ENCODE data around the gene LIN37. TPM values are rescaled to one million over a fixed set of nuclear protein-coding genes. Genes with fewer than 3 reads are reported as not detected.
"Not testable (repeated sequence)": the region's sequence is repeated elsewhere in the genome, so short reads cannot be mapped to it uniquely, and the experiment has no call there.

Gene LIN37
- total RNA-seq, 4 donors from 2014 or later: 6.8 to 31.6 (median 16.9) TPM

DNA sequence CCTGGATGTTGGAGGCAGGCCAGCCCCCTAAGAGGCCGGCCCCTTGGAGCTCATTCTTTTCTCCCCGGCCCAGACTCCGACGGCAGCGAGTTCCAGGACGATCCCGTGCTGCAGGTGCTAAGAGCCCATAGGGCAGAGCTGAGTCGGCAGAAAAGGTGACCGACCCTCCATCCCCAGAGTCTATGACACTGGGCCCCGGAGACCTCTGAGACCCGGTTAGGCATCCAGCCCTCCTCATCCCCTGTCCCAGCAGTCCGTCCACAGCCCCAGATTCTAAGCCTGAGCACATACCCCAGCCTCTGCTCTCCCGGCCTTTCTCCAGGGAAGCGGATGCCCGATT lies 19.7 kb downstream of the LIN37 start:
- Histone ChIP-seq H3K4me1 (no peaks in the 10 kb centered on the region), H3K27me3 (no peaks in the 10 kb centered on the region), H3K4me3 (no peak overlapping the region), H3K36me3 (no peaks in the 10 kb centered on the region), H3K27ac (no peak overlapping the region), H3K9me3 (no peaks in the 10 kb centered on the region)
- TF ChIP-seq, protein P1, sequence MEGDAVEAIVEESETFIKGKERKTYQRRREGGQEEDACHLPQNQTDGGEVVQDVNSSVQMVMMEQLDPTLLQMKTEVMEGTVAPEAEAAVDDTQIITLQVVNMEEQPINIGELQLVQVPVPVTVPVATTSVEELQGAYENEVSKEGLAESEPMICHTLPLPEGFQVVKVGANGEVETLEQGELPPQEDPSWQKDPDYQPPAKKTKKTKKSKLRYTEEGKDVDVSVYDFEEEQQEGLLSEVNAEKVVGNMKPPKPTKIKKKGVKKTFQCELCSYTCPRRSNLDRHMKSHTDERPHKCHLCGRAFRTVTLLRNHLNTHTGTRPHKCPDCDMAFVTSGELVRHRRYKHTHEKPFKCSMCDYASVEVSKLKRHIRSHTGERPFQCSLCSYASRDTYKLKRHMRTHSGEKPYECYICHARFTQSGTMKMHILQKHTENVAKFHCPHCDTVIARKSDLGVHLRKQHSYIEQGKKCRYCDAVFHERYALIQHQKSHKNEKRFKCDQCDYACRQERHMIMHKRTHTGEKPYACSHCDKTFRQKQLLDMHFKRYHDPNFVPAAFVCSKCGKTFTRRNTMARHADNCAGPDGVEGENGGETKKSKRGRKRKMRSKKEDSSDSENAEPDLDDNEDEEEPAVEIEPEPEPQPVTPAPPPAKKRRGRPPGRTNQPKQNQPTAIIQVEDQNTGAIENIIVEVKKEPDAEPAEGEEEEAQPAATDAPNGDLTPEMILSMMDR (IDR thresholded peaks at IDR 0.05): no peak
- TF ChIP-seq POLR2A (IDR thresholded peaks at IDR 0.05): no peak
- no peak for DNase-seq
- intact Hi-C loops (cut with DNase I; ENCODE audit: low total_unique reads): no loop called here

DNA sequence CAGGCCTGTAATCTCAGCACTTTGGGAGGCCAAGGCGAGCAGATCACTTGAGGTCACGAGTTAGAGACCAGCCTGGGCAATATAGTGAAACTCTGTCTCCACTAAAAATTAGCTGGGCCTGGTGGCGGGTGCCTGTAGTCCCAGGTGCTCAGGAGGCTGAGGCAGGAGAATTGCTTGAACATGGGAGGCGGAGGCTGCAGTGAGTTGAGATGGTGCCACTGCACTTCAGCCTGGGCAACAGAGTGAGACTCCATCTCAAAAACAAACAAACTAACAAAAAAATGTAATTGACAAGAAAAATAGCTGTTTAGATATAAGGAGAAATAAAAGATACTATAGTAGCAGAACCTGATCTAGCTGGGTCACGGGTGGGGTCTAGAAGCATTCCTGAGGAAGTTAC lies 24.0 kb downstream of the LIN37 start:
- H3K27ac ChIP-seq; intact Hi-C loops (cut with DNase I; ENCODE audit: low total_unique reads); H3K27me3 ChIP-seq; H3K9me3 ChIP-seq; H3K4me3 ChIP-seq; H3K36me3 ChIP-seq; DNase-seq; H3K4me1 ChIP-seq: not testable (repeated sequence)

DNA sequence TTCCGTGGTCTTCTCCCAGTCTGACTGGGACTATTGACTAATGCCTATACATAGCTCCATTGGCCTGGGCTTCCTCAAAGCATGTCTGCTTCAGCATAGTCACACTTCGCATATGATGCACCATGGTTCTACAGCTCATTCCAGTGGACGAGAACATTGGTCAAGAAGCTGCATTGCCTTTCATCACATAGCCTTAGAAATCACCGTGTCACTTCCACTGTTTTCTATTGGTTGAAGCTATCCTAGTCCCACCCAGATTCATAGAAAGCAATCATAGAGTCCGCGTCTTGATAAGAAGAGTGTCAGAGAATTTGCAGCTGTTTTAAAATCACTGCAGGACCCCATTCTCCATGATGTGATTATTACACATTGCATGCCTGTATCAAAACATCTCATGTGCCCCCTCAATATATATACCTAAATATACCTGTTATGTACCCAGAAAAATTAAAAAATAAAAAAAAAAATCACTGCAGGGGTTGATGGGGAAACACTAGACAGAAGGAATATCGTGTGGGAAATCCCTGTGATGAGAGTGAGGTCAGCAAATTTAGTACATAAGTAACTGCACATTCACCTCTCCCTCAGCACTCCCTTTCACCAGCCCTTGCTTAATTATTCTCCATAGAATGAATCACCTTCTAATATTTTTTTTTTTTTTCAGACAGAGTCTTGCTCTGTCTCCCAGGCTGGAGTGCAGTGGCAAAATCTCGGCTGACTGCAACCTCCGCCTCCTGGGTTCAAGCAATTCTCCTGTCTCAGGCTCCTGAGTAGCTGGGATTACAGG lies 24.8 kb downstream of the LIN37 start:
- intact Hi-C loops (cut with DNase I; ENCODE audit: low total_unique reads): no loop called here
- Histone ChIP-seq H3K27me3 (no peaks in the 10 kb centered on the region), H3K36me3 (no peaks in the 10 kb centered on the region), H3K4me1 (peaks cover 0 to 6% of the 10 kb centered on the region in 2 donors), H3K9me3 (no peaks in the 10 kb centered on the region), H3K4me3 (no peak overlapping the region), H3K27ac (no peak overlapping the region)
- TF ChIP-seq POLR2A (IDR thresholded peaks at IDR 0.05): no peak
- TF ChIP-seq, protein P1 (IDR thresholded peaks at IDR 0.05): no peak
- no peak for DNase-seq

DNA sequence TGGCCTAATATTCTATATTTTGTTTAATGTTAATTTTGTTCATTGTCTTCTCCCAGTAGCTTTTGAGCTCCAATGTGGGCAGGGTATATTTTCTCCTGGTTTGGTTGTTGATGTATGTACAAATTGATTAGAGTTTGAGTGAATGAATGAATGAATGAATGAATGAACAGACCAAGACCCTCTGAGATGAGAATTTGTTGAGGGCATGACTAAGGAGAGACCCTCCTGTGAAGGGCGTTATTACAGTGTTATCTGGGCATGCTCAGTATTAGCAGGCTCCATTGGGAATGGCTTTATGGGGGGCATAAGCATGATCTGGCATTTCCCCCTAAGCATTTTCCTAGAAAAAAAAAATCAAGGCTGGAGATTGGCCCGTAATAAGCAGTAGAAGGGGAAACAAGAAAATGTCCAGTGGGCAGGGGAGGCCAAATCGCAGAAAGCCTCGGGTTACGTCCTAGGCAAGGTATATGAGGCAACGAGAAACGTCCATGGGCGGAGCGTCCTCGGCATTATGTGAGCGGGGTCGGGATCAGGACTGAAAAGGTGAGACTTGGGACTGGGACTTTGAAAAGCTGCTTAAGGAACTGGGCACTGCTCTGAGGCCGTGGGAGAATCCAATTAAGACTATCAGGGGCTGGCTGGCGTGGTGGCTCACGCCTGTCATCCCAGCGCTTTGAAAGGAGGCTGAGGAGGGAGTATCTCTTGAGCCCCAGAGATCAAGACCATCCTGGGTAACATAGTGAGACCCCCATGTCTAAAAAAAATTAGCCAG lies 26.1 kb downstream of the LIN37 start:
- no peaks in the 10 kb centered on the region for H3K9me3 ChIP-seq
- H3K4me3 ChIP-seq: peak overlapping the region; percentile 40 to 93
- no peaks in the 10 kb centered on the region for H3K36me3 ChIP-seq
- no peak for DNase-seq
- H3K4me1 ChIP-seq: peaks cover 0 to 6% of the 10 kb centered on the region in 2 donors
- H3K27ac ChIP-seq: no peak overlapping the region
- TF ChIP-seq, protein P1 (IDR thresholded peaks at IDR 0.05): no peak
- TF ChIP-seq POLR2A (IDR thresholded peaks at IDR 0.05): no peak
- intact Hi-C loops (cut with DNase I; ENCODE audit: low total_unique reads): no loop called here
- no peaks in the 10 kb centered on the region for H3K27me3 ChIP-seq

DNA sequence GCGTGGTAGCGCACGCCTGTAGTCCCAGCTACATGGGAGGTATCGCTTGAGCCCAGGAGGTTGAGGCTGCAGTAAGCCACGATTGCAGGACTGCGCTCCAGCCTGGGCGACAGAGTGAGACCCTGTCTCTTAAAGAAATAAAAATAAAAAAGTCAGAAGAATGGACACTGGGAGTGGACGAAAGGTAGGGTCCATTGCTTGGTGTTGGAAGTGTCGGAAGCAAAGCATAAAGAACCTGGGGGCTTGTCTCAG lies 26.6 kb downstream of the LIN37 start:
- Histone ChIP-seq H3K36me3 (no peaks in the 10 kb centered on the region), H3K27ac (no peak overlapping the region), H3K4me1 (peaks cover 0 to 6% of the 10 kb centered on the region in 2 donors), H3K9me3 (no peaks in the 10 kb centered on the region), H3K4me3 (peak overlapping the region; percentile 40 to 93), H3K27me3 (no peaks in the 10 kb centered on the region)
- no peak for DNase-seq
- TF ChIP-seq, protein P1 (IDR thresholded peaks at IDR 0.05): no peak
- no peak for TF ChIP-seq POLR2A (IDR thresholded peaks at IDR 0.05)
- intact Hi-C loops (cut with DNase I; ENCODE audit: low total_unique reads): no loop called here
